ENCODE data around the gene ZPLD1. TPM values are rescaled to one million over a fixed set of nuclear protein-coding genes. Genes with fewer than 3 reads are reported as not detected.

The ZPLD1 gene
- total and polyA plus RNA-seq, 2 of the 4 experiments (the other 2 are of a cell fraction), result under 0.01 to 0.03 TPM

GRCh38 chr3:102492300-102492699 is 57.5 kb downstream of the ZPLD1 start:
- Histone ChIP-seq H3K18ac (ENCODE audit: low read depth, low read length) (no peak overlapping the region), H4K5ac (ENCODE audit: low read depth, low read length) (no peak overlapping the region), H3K4ac (ENCODE audit: low read depth, low read length) (no peak overlapping the region), H3K36me3 (ENCODE audit: control insufficient read depth, insufficient read depth, low read length) (no peaks in the 10 kb centered on the region), H4K20me1 (ENCODE audit: insufficient read depth, low read length) (no peaks in the 10 kb centered on the region), H3K4me3 (ENCODE audit: insufficient read depth, low read depth, low read length) (no peak overlapping the region), H3K27me3 (ENCODE audit: control insufficient read depth, insufficient read depth, low read length) (no peaks in the 10 kb centered on the region), H3K9me3 (ENCODE audit: control insufficient read depth, insufficient read depth, low read length) (no peaks in the 10 kb centered on the region), H2BK20ac (ENCODE audit: low read depth, low read length) (no peak overlapping the region), H3K14ac (replicated peaks; ENCODE audit: low read depth, low read length) (no peak overlapping the region), H2AK5ac (ENCODE audit: low read depth, low read length) (no peak overlapping the region), H3K79me1 (ENCODE audit: low read depth in 1 of 2, low read length in 2 of 2) (no peaks in the 10 kb centered on the region), H2BK15ac (ENCODE audit: low read depth, low read length) (no peak overlapping the region), H3K56ac (ENCODE audit: extremely low read depth, insufficient read depth, low read length) (no peak overlapping the region), H3K9ac (ENCODE audit: low read depth, low read length) (no peak overlapping the region), H2AK9ac (replicated peaks; ENCODE audit: low read depth, low read length, poor library complexity) (no peak overlapping the region), H3K9me1 (ENCODE audit: insufficient read depth, low read length) (no peaks in the 10 kb centered on the region), H3K23ac (ENCODE audit: low read depth, low read length) (no peak overlapping the region), H4K8ac (ENCODE audit: low read depth in 2 of 2, low read length in 2 of 2) (no peak overlapping the region), H4K91ac (ENCODE audit: insufficient read depth, low read depth, low read length) (no peak overlapping the region), H2BK5ac (ENCODE audit: low read depth, low read length, poor library complexity, severe bottlenecking) (no peak overlapping the region), H2AFZ (replicated peaks; ENCODE audit: low read length, poor library complexity) (no peak overlapping the region), H3K4me1 (ENCODE audit: control insufficient read depth, insufficient read depth, low read length) (no peaks in the 10 kb centered on the region), H3K27ac (ENCODE audit: insufficient read depth, low read length) (no peak overlapping the region), H3K4me2 (ENCODE audit: low read depth, low read length) (no peak overlapping the region), H2BK120ac (ENCODE audit: low read depth, low read length) (no peak overlapping the region)
- no peak for ATAC-seq (ENCODE audit: low read depth)
- ChIA-PET CTCF (interaction anchor here (0.6 kb wide), 1 partner anchor 66 kb away, joined by 5 read pairs; no protein-coding TSS in a partner anchor), POLR2A (ENCODE audit: unreplicated experiment) (no interaction called here)
- WGBS, 2 experiments (ENCODE audit: extremely low coverage in 2 of 2, insufficient read length in 1 of 2), result 62% methylated on average over 2 of the region's 8 CpGs; no CpG with 5 or more reads in 1 of the 2 experiments
- in situ Hi-C loops (cut with MboI; ENCODE audit: low sequenced_read_pairs) (no loop called here), dilution Hi-C loops (cut with HindIII; ENCODE audit: low sequenced_read_pairs, unreplicated experiment) (no loop called here), intact Hi-C loops (cut with micrococcal nuclease) (no loop called here)
- BruUV-seq (replicated peaks), result no TSS peak
- DNase-seq, result no peak
- no peak for TF ChIP-seq CTCF (conservative IDR thresholded peaks at IDR 0.05; ENCODE audit: low read depth, low read length)
- no peak for TF ChIP-seq MXI1 (IDR thresholded peaks at IDR 0.05; ENCODE audit: borderline replicate concordance, low read depth, low read length)
- no peak for TF ChIP-seq USF2 (IDR thresholded peaks at IDR 0.05; ENCODE audit: low read depth, low read length)
- no peak for TF ChIP-seq ELK1 (IDR thresholded peaks at IDR 0.05; ENCODE audit: borderline replicate concordance, low read depth, low read length)
- no peak for TF ChIP-seq FOS (IDR thresholded peaks at IDR 0.05; ENCODE audit: low read depth, low read length)
- TF ChIP-seq MAZ (IDR thresholded peaks at IDR 0.05; ENCODE audit: borderline replicate concordance, low read depth, low read length), result no peak
- no peak for TF ChIP-seq MAFK (IDR thresholded peaks at IDR 0.05; ENCODE audit: low read depth, low read length)
- TF ChIP-seq RFX5 (IDR thresholded peaks at IDR 0.05; ENCODE audit: low read depth, low read length), result no peak
- no peak for TF ChIP-seq POLR2A (IDR thresholded peaks at IDR 0.05; ENCODE audit: low read depth, low read length)
- TF ChIP-seq RAD21 (IDR thresholded peaks at IDR 0.05; ENCODE audit: low read length), result no peak
- TF ChIP-seq RCOR1 (IDR thresholded peaks at IDR 0.05; ENCODE audit: insufficient replicate concordance, low read length), result no peak
- TF ChIP-seq CHD1 (IDR thresholded peaks at IDR 0.05; ENCODE audit: low read depth, low read length), result no peak
- TF ChIP-seq BHLHE40 (IDR thresholded peaks at IDR 0.05; ENCODE audit: low read depth, low read length), result no peak
- no peak for TF ChIP-seq NFE2L2 (IDR thresholded peaks at IDR 0.05; ENCODE audit: low read depth, low read length)
- no peak for TF ChIP-seq SMC3 (IDR thresholded peaks at IDR 0.05; ENCODE audit: low read depth, low read length)
- no peak for TF ChIP-seq CEBPB (IDR thresholded peaks at IDR 0.05; ENCODE audit: low read depth, low read length)
